ENCODE measurements around the gene OGFOD3.
"Not testable (repeated sequence)": the region's sequence is repeated elsewhere in the genome, so short reads cannot be mapped to it uniquely, and the experiment has no call there.

The OGFOD3 gene

GRCh38 chr17:82359451-82360074 lies 58.8 kb downstream of the OGFOD3 start:
- H3K4me3 ChIP-seq (ENCODE audit: low read length); H3K4me2 ChIP-seq (ENCODE audit: low read length); H3K9ac ChIP-seq (ENCODE audit: low read depth, low read length); H3K36me3 ChIP-seq (ENCODE audit: insufficient read depth, low read length); H3K9me3 ChIP-seq (replicated peaks; ENCODE audit: low read length); H3K4me1 ChIP-seq (ENCODE audit: control insufficient read depth, insufficient read depth, low read length): not testable (repeated sequence)
- peaks cover 26% of the 10 kb centered on the region for H3K27me3 ChIP-seq (ENCODE audit: control insufficient read depth, insufficient read depth, low read length)

GRCh38 chr17:82358465-82359350 lies 59.7 kb downstream of the OGFOD3 start, which contains the start of gene TEX19:
TEX19 (plus strand) TSS chr17:82359247; CDS start chr17:82362151, 2,904 bp downstream.
- Histone ChIP-seq H3K4me1 (ENCODE audit: control insufficient read depth, insufficient read depth, low read length) (peaks cover 5% of the 10 kb centered on the region), H3K27me3 (ENCODE audit: control insufficient read depth, insufficient read depth, low read length) (peaks cover 26% of the 10 kb centered on the region), H3K36me3 (ENCODE audit: insufficient read depth, low read length) (no peaks in the 10 kb centered on the region), H3K9me3 (replicated peaks; ENCODE audit: low read length) (no peaks in the 10 kb centered on the region), H3K9ac (ENCODE audit: low read depth, low read length) (no peak within 1 kb of the TSS), H3K4me3 (ENCODE audit: low read length) (no peak within 1 kb of the TSS), H3K4me2 (ENCODE audit: low read length) (no peak within 1 kb of the TSS)

DNA sequence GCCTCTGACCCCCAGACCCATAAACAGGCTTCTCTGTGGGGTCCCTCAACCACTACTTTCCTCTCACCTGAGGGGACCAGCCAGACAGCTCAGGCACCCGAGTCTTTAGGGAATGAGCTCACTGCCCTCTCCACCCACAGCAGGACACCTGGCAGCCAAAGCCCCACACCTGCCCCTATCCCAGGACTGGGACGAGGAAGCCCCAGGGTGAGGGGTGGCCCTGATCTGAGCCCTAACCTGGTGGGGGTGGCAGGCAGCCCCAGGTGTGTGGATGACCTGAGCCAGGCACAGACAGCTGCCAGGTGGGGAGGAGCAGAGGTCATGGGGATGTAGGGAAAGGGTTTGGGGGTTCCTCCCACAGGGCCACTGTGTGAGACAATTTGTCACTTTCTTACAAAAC lies 61.0 kb downstream of the OGFOD3 start:
- Histone ChIP-seq H3K36me3 (ENCODE audit: insufficient read depth, low read length) (no peaks in the 10 kb centered on the region), H3K4me2 (ENCODE audit: low read length) (no peak overlapping the region), H3K27me3 (ENCODE audit: control insufficient read depth, insufficient read depth, low read length) (peaks cover 26% of the 10 kb centered on the region), H3K9ac (ENCODE audit: low read depth, low read length) (no peak overlapping the region), H3K9me3 (replicated peaks; ENCODE audit: low read length) (no peaks in the 10 kb centered on the region), H3K4me1 (ENCODE audit: control insufficient read depth, insufficient read depth, low read length) (peaks cover 5% of the 10 kb centered on the region), H3K4me3 (ENCODE audit: low read length) (no peak overlapping the region)

GRCh38 chr17:82356845-82357355 lies 61.5 kb downstream of the OGFOD3 start:
- H3K9me3 ChIP-seq (replicated peaks; ENCODE audit: low read length): no peaks in the 10 kb centered on the region
- no peak overlapping the region for H3K4me2 ChIP-seq (ENCODE audit: low read length)
- no peak overlapping the region for H3K9ac ChIP-seq (ENCODE audit: low read depth, low read length)
- peaks cover 26% of the 10 kb centered on the region for H3K27me3 ChIP-seq (ENCODE audit: control insufficient read depth, insufficient read depth, low read length)
- no peak overlapping the region for H3K4me3 ChIP-seq (ENCODE audit: low read length)
- peaks cover 5% of the 10 kb centered on the region for H3K4me1 ChIP-seq (ENCODE audit: control insufficient read depth, insufficient read depth, low read length)
- H3K36me3 ChIP-seq (ENCODE audit: insufficient read depth, low read length): no peaks in the 10 kb centered on the region

DNA sequence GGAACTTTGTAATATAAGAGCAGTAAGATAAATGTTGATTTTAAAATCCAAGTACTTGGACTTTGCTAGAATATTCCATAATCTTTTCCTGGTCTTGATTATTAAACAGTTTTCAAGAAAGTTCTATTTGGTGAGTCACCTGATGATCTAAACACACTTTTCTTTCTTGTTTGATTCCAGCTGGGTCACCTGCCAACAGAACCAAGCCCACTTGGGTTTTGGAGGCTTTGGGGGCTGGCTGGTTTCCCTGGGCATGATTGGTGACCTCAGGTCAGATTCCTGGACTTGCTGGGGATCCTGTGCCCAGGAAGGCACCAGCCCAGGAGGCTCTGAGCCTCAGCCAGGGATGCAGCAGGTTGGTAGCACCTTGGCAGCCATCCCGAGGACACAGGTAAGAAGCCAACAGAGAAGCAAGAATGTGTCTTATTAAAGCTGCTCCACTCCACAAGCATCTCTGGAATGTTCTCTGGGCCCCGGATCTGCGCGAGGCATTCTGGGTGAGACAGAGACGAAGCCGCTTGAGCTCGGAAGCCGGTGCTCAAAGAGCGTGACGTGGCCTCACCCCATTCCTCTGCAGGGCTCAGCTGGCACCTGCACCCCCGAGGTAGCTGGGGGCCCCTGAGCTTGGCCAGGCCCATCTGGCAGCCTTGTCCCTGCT lies 62.5 kb downstream of the OGFOD3 start:
- H3K4me2 ChIP-seq (ENCODE audit: low read length): no peak overlapping the region
- no peaks in the 10 kb centered on the region for H3K9me3 ChIP-seq (replicated peaks; ENCODE audit: low read length)
- peaks cover 5% of the 10 kb centered on the region for H3K4me1 ChIP-seq (ENCODE audit: control insufficient read depth, insufficient read depth, low read length)
- no peaks in the 10 kb centered on the region for H3K36me3 ChIP-seq (ENCODE audit: insufficient read depth, low read length)
- peaks cover 26% of the 10 kb centered on the region for H3K27me3 ChIP-seq (ENCODE audit: control insufficient read depth, insufficient read depth, low read length)
- H3K4me3 ChIP-seq (ENCODE audit: low read length): no peak overlapping the region
- no peak overlapping the region for H3K9ac ChIP-seq (ENCODE audit: low read depth, low read length)

DNA sequence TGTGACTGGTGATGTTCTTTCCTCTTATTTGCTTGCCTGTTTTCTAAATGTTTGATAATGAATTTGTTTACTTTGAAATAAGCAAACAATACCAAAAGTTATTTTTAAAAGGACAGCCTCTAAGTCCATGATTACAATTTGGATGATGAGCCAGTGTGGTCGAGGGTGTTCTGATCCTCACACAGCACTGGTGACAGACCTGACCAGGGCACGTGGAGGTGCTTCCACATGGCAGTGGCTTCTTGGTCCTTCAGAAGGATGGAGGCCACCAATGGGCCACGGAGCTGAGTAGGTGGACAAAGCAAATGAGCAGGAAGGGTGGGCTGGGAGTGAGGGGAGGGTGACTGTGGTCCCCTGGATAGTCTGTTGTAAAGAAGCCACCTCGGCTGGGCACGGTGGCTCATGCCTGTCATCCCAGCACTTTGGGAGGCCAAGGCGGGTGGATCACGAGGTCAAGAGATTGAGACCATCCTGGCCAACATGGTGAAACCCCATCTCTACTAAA lies 63.5 kb downstream of the OGFOD3 start:
- no peak overlapping the region for H3K4me3 ChIP-seq (ENCODE audit: low read length)
- peaks cover 23% of the 10 kb centered on the region for H3K27me3 ChIP-seq (ENCODE audit: control insufficient read depth, insufficient read depth, low read length)
- H3K4me2 ChIP-seq (ENCODE audit: low read length): no peak overlapping the region
- H3K36me3 ChIP-seq (ENCODE audit: insufficient read depth, low read length): no peaks in the 10 kb centered on the region
- no peak overlapping the region for H3K9ac ChIP-seq (ENCODE audit: low read depth, low read length)
- H3K4me1 ChIP-seq (ENCODE audit: control insufficient read depth, insufficient read depth, low read length): peaks cover 5% of the 10 kb centered on the region
- no peaks in the 10 kb centered on the region for H3K9me3 ChIP-seq (replicated peaks; ENCODE audit: low read length)

GRCh38 chr17:82353484-82353883 lies 64.9 kb downstream of the OGFOD3 start:
- Histone ChIP-seq H3K4me1 (ENCODE audit: control insufficient read depth, insufficient read depth, low read length) (peaks cover 5% of the 10 kb centered on the region), H3K9me3 (replicated peaks; ENCODE audit: low read length) (no peaks in the 10 kb centered on the region), H3K36me3 (ENCODE audit: insufficient read depth, low read length) (no peaks in the 10 kb centered on the region), H3K4me3 (ENCODE audit: low read length) (no peak overlapping the region), H3K4me2 (ENCODE audit: low read length) (no peak overlapping the region), H3K9ac (ENCODE audit: low read depth, low read length) (no peak overlapping the region), H3K27me3 (ENCODE audit: control insufficient read depth, insufficient read depth, low read length) (peaks cover 20% of the 10 kb centered on the region)

DNA sequence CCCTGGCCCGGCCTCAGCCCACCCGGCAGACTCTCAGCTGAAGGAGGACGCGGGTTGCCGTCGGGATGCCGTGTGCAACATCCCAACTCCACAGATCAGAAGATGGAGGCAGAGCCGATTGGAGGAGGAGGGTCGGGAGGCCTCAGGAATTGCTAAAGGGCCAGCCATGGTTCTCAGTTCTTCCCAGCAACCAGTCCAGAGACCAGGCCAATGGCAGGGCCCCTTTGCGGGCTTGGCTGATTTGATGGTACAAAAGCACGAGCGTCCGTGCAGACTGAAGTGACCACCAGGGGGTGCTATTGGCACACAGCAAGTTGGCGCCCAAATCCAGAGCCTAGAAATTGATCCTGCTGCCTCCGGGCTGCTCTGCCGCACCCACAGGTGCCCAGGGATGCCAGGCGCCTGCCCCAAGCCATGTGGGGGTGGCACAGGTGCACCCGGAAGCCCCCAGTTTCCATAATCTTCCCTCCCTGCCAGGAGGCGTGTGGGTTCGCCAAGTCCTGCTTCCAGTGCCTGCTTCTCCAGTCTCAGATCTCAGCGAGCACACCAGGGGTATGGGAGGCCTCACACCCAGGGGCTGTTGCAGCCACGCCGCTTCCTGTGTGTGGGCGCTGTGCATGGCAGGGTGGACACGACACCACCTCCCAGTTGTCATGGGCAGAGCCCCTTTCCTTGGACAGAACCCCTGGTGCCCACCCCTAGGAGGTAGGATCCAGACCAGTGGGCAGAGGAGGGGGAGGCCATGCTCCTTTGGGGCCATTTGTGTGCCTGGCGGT lies 66.5 kb downstream of the OGFOD3 start:
- Histone ChIP-seq H3K4me3 (ENCODE audit: low read length) (no peak overlapping the region), H3K36me3 (ENCODE audit: insufficient read depth, low read length) (no peaks in the 10 kb centered on the region), H3K9ac (ENCODE audit: low read depth, low read length) (no peak overlapping the region), H3K4me1 (ENCODE audit: control insufficient read depth, insufficient read depth, low read length) (peaks cover 3% of the 10 kb centered on the region), H3K27me3 (ENCODE audit: control insufficient read depth, insufficient read depth, low read length) (peaks cover 14% of the 10 kb centered on the region), H3K9me3 (replicated peaks; ENCODE audit: low read length) (no peaks in the 10 kb centered on the region), H3K4me2 (ENCODE audit: low read length) (no peak overlapping the region)

DNA sequence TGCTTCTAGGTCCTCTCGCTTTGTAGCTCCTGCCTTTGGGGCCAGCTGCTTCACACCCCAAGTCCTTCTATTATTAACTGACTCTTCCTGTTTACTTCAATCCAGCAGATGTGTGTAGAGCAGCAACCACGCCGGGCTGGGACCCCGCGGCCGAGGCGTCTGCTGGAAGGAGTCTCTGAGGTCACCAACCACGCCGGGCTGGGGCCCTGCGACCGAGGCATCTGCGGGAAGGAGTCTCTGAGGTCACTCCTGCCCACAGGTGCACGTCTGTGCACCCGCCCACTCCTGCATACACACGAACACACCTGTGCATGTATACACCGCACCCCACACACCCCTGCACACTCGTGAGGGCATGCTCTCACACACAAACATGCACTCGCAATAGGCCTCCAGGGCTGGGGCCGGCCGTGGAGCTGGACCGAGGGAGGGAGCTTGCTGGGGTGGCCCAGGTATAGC lies 67.1 kb downstream of the OGFOD3 start:
- no peaks in the 10 kb centered on the region for H3K9me3 ChIP-seq (replicated peaks; ENCODE audit: low read length)
- no peaks in the 10 kb centered on the region for H3K4me1 ChIP-seq (ENCODE audit: control insufficient read depth, insufficient read depth, low read length)
- no peak overlapping the region for H3K9ac ChIP-seq (ENCODE audit: low read depth, low read length)
- H3K36me3 ChIP-seq (ENCODE audit: insufficient read depth, low read length): no peaks in the 10 kb centered on the region
- peaks cover 8% of the 10 kb centered on the region for H3K27me3 ChIP-seq (ENCODE audit: control insufficient read depth, insufficient read depth, low read length)
- no peak overlapping the region for H3K4me3 ChIP-seq (ENCODE audit: low read length)
- no peak overlapping the region for H3K4me2 ChIP-seq (ENCODE audit: low read length)

GRCh38 chr17:82350182-82351030 lies 68.0 kb downstream of the OGFOD3 start:
- no peak overlapping the region for H3K4me3 ChIP-seq (ENCODE audit: low read length)
- no peak overlapping the region for H3K9ac ChIP-seq (ENCODE audit: low read depth, low read length)
- H3K36me3 ChIP-seq (ENCODE audit: insufficient read depth, low read length): no peaks in the 10 kb centered on the region
- no peaks in the 10 kb centered on the region for H3K9me3 ChIP-seq (replicated peaks; ENCODE audit: low read length)
- no peaks in the 10 kb centered on the region for H3K4me1 ChIP-seq (ENCODE audit: control insufficient read depth, insufficient read depth, low read length)
- peaks cover 3% of the 10 kb centered on the region for H3K27me3 ChIP-seq (ENCODE audit: control insufficient read depth, insufficient read depth, low read length)
- H3K4me2 ChIP-seq (ENCODE audit: low read length): no peak overlapping the region

Measured in skeletal muscle satellite cell (primary cell).